HG02610 (cell line): Measurements from ENCODE around the gene CKM.
"Not testable (repeated sequence)": the region's sequence is repeated elsewhere in the genome, so short reads cannot be mapped to it uniquely, and the experiment has no call there.

ENCODE experiments used
- ATAC-seq: cut with Tn5 transposase; IDR thresholded peaks from one replicate; pipeline ENCODE4 v1.9.1; 2021; ENCODE audit warnings: mild to moderate bottlenecking, moderate library complexity; ENCODE audit not compliant: unreplicated experiment

CKM gene

GRCh38 chr19:45293682-45294081 lies 29.0 kb downstream of the CKM start:
- ATAC-seq = no peak

- no peak for ATAC-seq
Measured at GRCh38 chr19:45291834-45292233, 30.8 kb downstream of the CKM start.

- ATAC-seq = no peak
Measured at GRCh38 chr19:45290381-45290931, 32.2 kb downstream of the CKM start.

GRCh38 chr19:45283443-45284033 lies 39.1 kb downstream of the CKM start:
- no peak for ATAC-seq

GRCh38 chr19:45280471-45280961 lies 42.2 kb downstream of the CKM start:
- no peak for ATAC-seq

GRCh38 chr19:45279587-45280192 lies 43.0 kb downstream of the CKM start:
- ATAC-seq = no peak

GRCh38 chr19:45278087-45278486 lies 44.6 kb downstream of the CKM start:
- ATAC-seq = no peak

- no peak for ATAC-seq
Measured at GRCh38 chr19:45276284-45276687, 46.4 kb downstream of the CKM start.

- no peak for ATAC-seq
Measured at GRCh38 chr19:45275370-45275971, 47.2 kb downstream of the CKM start.

- no peak for ATAC-seq
Measured at GRCh38 chr19:45273521-45273855, 49.2 kb downstream of the CKM start.

GRCh38 chr19:45271735-45272108 lies 51.0 kb downstream of the CKM start:
- no peak for ATAC-seq

- no peak for ATAC-seq
Measured at GRCh38 chr19:45271098-45271734, 51.5 kb downstream of the CKM start.

- not testable (repeated sequence) for ATAC-seq
Measured at GRCh38 chr19:45269939-45270338, 52.7 kb downstream of the CKM start.

GRCh38 chr19:45267296-45267695 lies 55.4 kb downstream of the CKM start:
- no peak for ATAC-seq

- ATAC-seq = no peak
Measured at GRCh38 chr19:45265375-45265774, 57.3 kb downstream of the CKM start.

- no peak for ATAC-seq
Measured at GRCh38 chr19:45264781-45265317, 57.8 kb downstream of the CKM start.

- ATAC-seq = no peak
Measured at GRCh38 chr19:45263013-45263412, 59.7 kb downstream of the CKM start.

- no peak for ATAC-seq
Measured at GRCh38 chr19:45262570-45262969, 60.1 kb downstream of the CKM start.

GRCh38 chr19:45258862-45259261 lies 63.8 kb downstream of the CKM start:
- ATAC-seq = no peak

- ATAC-seq = no peak
Measured at GRCh38 chr19:45256836-45257235, 65.8 kb downstream of the CKM start.
